HCT116 (cell line): ENCODE data around the gene FYCO1. TPM values are rescaled to one million over a fixed set of nuclear protein-coding genes. Genes with fewer than 3 reads are reported as not detected.

Experiments used
- ATAC-seq: fragments of 200-7000 bp; cut with Tn5 transposase; 2 replicates; pipeline ENCODE4 v1.9.1; 2020; ENCODE audit warnings: mild to moderate bottlenecking, moderate library complexity
- BruUV-seq: library from RNA; stranded (reverse); fragments of 400-500 nt; replicated peaks from 2 replicates; lab custom pipeline; 2021; lab: Mats Ljungman, UMichigan
- CTCF ChIA-PET: fragments of 300-600 bp; sonication (Branson Sonifier 250); formaldehyde crosslinking; loops from one replicate; lab custom pipeline; 2021; ENCODE audit warnings: antibody characterized with exemption; lab: Charles Lee
- POLR2A ChIA-PET: fragments of 300-600, 350-600 bp; sonication (Branson Sonifier 250); formaldehyde crosslinking; loops from one replicate; lab custom pipeline; 2021; ENCODE audit warnings: antibody characterized with exemption; lab: Charles Lee
- RAD21 ChIA-PET, 2 experiments: fragments of 300-600 bp; sonication (Branson Sonifier 250); formaldehyde crosslinking; loops; one replicate each; lab custom pipeline; 2023; ENCODE audit warnings: low total read pairs in 2 of 2; ENCODE audit not compliant: uncharacterized antibody in 2 of 2, unreplicated experiment in 2 of 2, low non-redundant PET in 1 of 2; lab: Charles Lee
- DNase-seq: peaks from one replicate; pipeline ENCODE4 v3.0.0-alpha.2; 2010; ENCODE audit warnings: low read depth, low spot score
- H2AFZ ChIP-seq: fragments of 200-600 bp; shearing (Covaris generic), sonication (generic); 2 replicates; pipeline ENCODE4 v1.6.1; 2017; ENCODE audit warnings: low read depth, mixed run types, mixed read lengths, antibody characterized with exemption, low read length; ENCODE audit not compliant: poor library complexity, severe bottlenecking
- H3K27ac ChIP-seq: 2 replicates; pipeline ENCODE4 v1.5.1; 2012; ENCODE audit warnings: low read depth, low read length
- H3K27me3 ChIP-seq: fragments of 200-600 bp; sonication (generic); 2 replicates; pipeline ENCODE4 v1.6.1; 2016; ENCODE audit warnings: mixed run types, low read length, mixed read lengths; ENCODE audit not compliant: insufficient read depth
- H3K36me3 ChIP-seq, 2 experiments: fragments of 200-500 bp in 1 of 2; fragments of 200-600 bp in 1 of 2; sonication (Bioruptor generic) in 1 of 2; sonication (generic) in 1 of 2; 2 replicates each; pipeline versions ENCODE4 v1.5.1 to v1.6.1; 2014 to 2016; ENCODE audit warnings: low read length in 2 of 2, inconsistent platforms in 1 of 2, mixed read lengths in 1 of 2, mixed run types in 1 of 2; ENCODE audit not compliant: insufficient read depth in 2 of 2, control insufficient read depth in 1 of 2
- H3K4me1 ChIP-seq, 2 experiments: fragments of 200-600 bp in 1 of 2; sonication (generic) in 1 of 2; 2 replicates each; pipeline versions ENCODE4 v1.5.1 to v1.6.1; 2012 to 2017; ENCODE audit warnings: low read length in 2 of 2, inconsistent platforms in 1 of 2, mild to moderate bottlenecking in 1 of 2, mixed read lengths in 1 of 2, mixed run types in 1 of 2, moderate library complexity in 1 of 2; ENCODE audit not compliant: insufficient read depth in 2 of 2, control insufficient read depth in 1 of 2
- H3K4me2 ChIP-seq: fragments of 200-600 bp; sonication (generic); 2 replicates; pipeline ENCODE4 v1.6.1; 2017; ENCODE audit warnings: mixed run types, low read length, mixed read lengths
- H3K4me3 ChIP-seq, 2 experiments: fragments of 200-600 bp in 1 of 2; sonication (generic) in 1 of 2; replicated peaks in 1 of 2; 2 replicates each; pipeline ENCODE4 v1.5.1; 2011 to 2016; ENCODE audit warnings: low read length in 2 of 2, control low read depth in 1 of 2, low read depth in 1 of 2, mild to moderate bottlenecking in 1 of 2, mixed read lengths in 1 of 2, mixed run types in 1 of 2
- H3K79me2 ChIP-seq: fragments of 200-600 bp; sonication (generic); 2 replicates; pipeline ENCODE4 v1.6.1; 2017; ENCODE audit warnings: mild to moderate bottlenecking, mixed run types, low read length, moderate library complexity, mixed read lengths; ENCODE audit not compliant: insufficient read depth
- H3K9ac ChIP-seq: fragments of 200-600 bp; sonication (generic); 2 replicates; pipeline ENCODE4 v1.6.1; 2016; ENCODE audit warnings: low read length, mixed read lengths
- H3K9me2 ChIP-seq: fragments of 200-600 bp; sonication (generic), shearing (Covaris generic); 2 replicates; pipeline ENCODE4 v1.6.1; 2017; ENCODE audit warnings: mixed run types, mild to moderate bottlenecking, moderate library complexity; ENCODE audit not compliant: insufficient read depth
- H3K9me3 ChIP-seq, 2 experiments: fragments of 200-500 bp in 1 of 2; fragments of 200-600 bp in 1 of 2; sonication (Bioruptor generic) in 1 of 2; sonication (generic) in 1 of 2; 2 replicates each; pipeline ENCODE4 v1.6.1; 2014 to 2017; ENCODE audit warnings: low read length in 2 of 2, mixed read lengths in 2 of 2, inconsistent platforms in 1 of 2, low read depth in 1 of 2, mild to moderate bottlenecking in 1 of 2, mixed run types in 1 of 2, moderate library complexity in 1 of 2; ENCODE audit not compliant: control insufficient read depth in 1 of 2, insufficient read depth in 1 of 2
- H4K20me1 ChIP-seq: fragments of 200-600 bp; sonication (generic), shearing (Covaris generic); 2 replicates; pipeline ENCODE4 v1.6.1; 2017; ENCODE audit warnings: mixed run types, mild to moderate bottlenecking, moderate library complexity; ENCODE audit not compliant: insufficient read depth
- CBX3 ChIP-seq: IDR thresholded peaks from 2 replicates; pipeline ENCODE4 v1.6.1; 2012; ENCODE audit warnings: low read depth
- EGR1 ChIP-seq: IDR thresholded peaks from 2 replicates; pipeline ENCODE4 v1.6.1; 2012; ENCODE audit warnings: low read depth
- ELF1 ChIP-seq: IDR thresholded peaks from 2 replicates; pipeline ENCODE4 v1.6.1; 2012; ENCODE audit warnings: low read depth, borderline replicate concordance
- EZH2phosphoT487 ChIP-seq: fragments of 200-600 bp; IDR thresholded peaks from 2 replicates; pipeline ENCODE4 v1.6.1; 2018; ENCODE audit warnings: antibody characterized with exemption, borderline replicate concordance
- FOSL1 ChIP-seq: IDR thresholded peaks from 2 replicates; pipeline ENCODE4 v1.6.1; 2012; ENCODE audit warnings: low read depth
- POLR2AphosphoS5 ChIP-seq: IDR thresholded peaks from 2 replicates; pipeline ENCODE4 v1.6.1; 2011; ENCODE audit warnings: mild to moderate bottlenecking, low read depth, low read length, moderate library complexity
- RAD21 ChIP-seq: IDR thresholded peaks from 2 replicates; pipeline ENCODE4 v1.6.1; 2012; ENCODE audit warnings: low read depth, mild to moderate bottlenecking
- REST ChIP-seq: IDR thresholded peaks from 2 replicates; pipeline ENCODE4 v1.6.1; 2012; ENCODE audit warnings: low read depth
- SIN3A ChIP-seq: IDR thresholded peaks from 2 replicates; pipeline ENCODE4 v1.6.1; 2012; ENCODE audit warnings: low read depth
- SRF ChIP-seq: IDR thresholded peaks from 2 replicates; pipeline ENCODE4 v1.6.1; 2012; ENCODE audit warnings: low read depth
- TCF7L2 ChIP-seq: IDR thresholded peaks from 2 replicates; pipeline ENCODE4 v1.7.0; 2011; ENCODE audit warnings: borderline replicate concordance, inconsistent platforms; ENCODE audit not compliant: insufficient read depth, insufficient read length; ENCODE audit errors: extremely low read depth
- YY1 ChIP-seq: IDR thresholded peaks from 2 replicates; pipeline ENCODE4 v1.6.1; 2011; ENCODE audit warnings: low read length, low read depth, moderate library complexity, mild to moderate bottlenecking; ENCODE audit not compliant: insufficient replicate concordance; ENCODE audit errors: extremely low read depth
- ZNF274 ChIP-seq: fragments of 200-500 bp; sonication (Bioruptor generic); IDR thresholded peaks from 2 replicates; pipeline ENCODE4 v1.6.1; 2014; ENCODE audit warnings: mild to moderate bottlenecking, low read depth, low read length, inconsistent platforms
- intact Hi-C: fragments of 100-400 bp; cut with micrococcal nuclease; formaldehyde crosslinking; loops from 2 replicates; pipeline ENCODE4 v1.10.0; 2022
- total RNA-seq: library from RNA; stranded (reverse); gene quantifications from one replicate; pipeline ENCODE4 v1.2.1, GENCODE V29; 2021; ENCODE audit not compliant: unreplicated experiment
- TF ChIP-seq, protein P1 (sequence below): IDR thresholded peaks from 2 replicates; pipeline ENCODE4 v1.6.1; 2012
- TF ChIP-seq, protein P2 (sequence below), 3 experiments: fragments of 200-600 bp in 1 of 3; sonication (generic) in 1 of 3; IDR thresholded peaks in 2 of 3; conservative IDR thresholded peaks in 1 of 3; 2 replicates each; pipeline ENCODE4 v1.5.1; 2012 to 2017; ENCODE audit warnings: low read depth in 2 of 3, low read length in 2 of 3, antibody characterized with exemption in 1 of 3, borderline replicate concordance in 1 of 3, control low read depth in 1 of 3, mild to moderate bottlenecking in 1 of 3, mixed read lengths in 1 of 3, mixed run types in 1 of 3, moderate library complexity in 1 of 3; ENCODE audit not compliant: insufficient read depth in 1 of 3

The FYCO1 gene
- total RNA-seq, 1 experiment from 2014 or later, result 15.8 TPM

DNA sequence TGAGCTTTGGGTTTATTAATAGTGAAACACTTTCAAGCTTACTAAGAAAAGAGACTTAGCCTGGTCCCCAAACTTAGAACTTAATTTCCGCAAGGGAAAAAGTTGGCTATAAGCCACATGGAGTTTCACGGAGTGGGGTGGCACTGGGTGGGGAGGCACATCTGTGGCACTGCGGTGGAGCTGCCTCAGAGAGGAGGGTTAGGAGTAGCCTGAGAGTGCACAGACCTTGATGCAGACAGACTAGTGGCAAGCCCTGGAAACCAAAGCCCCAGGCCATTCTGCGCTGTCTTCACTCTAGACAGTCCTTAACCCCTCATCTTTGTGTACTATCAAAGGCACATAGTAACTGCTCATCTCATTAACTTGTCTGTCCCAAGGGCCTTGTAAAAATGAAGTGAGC is 30.4 kb downstream of the FYCO1 start:
- TF ChIP-seq, protein P1, sequence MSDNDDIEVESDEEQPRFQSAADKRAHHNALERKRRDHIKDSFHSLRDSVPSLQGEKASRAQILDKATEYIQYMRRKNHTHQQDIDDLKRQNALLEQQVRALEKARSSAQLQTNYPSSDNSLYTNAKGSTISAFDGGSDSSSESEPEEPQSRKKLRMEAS, result no peak
- TF ChIP-seq ELF1 (no peak), YY1 (no peak), FOSL1 (no peak), EZH2phosphoT487 (no peak), SIN3A (no peak), EGR1 (no peak), CBX3 (no peak), TCF7L2 (no peak), RAD21 (no peak), REST (no peak), POLR2AphosphoS5 (no peak), SRF (no peak), ZNF274 (no peak)
- TF ChIP-seq, protein P2, sequence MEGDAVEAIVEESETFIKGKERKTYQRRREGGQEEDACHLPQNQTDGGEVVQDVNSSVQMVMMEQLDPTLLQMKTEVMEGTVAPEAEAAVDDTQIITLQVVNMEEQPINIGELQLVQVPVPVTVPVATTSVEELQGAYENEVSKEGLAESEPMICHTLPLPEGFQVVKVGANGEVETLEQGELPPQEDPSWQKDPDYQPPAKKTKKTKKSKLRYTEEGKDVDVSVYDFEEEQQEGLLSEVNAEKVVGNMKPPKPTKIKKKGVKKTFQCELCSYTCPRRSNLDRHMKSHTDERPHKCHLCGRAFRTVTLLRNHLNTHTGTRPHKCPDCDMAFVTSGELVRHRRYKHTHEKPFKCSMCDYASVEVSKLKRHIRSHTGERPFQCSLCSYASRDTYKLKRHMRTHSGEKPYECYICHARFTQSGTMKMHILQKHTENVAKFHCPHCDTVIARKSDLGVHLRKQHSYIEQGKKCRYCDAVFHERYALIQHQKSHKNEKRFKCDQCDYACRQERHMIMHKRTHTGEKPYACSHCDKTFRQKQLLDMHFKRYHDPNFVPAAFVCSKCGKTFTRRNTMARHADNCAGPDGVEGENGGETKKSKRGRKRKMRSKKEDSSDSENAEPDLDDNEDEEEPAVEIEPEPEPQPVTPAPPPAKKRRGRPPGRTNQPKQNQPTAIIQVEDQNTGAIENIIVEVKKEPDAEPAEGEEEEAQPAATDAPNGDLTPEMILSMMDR (IDR thresholded peaks at IDR 0.05 in 2 of 3, conservative IDR thresholded peaks at IDR 0.05 in 1 of 3; ENCODE audit: borderline replicate concordance in 1 of 3, insufficient read depth in 1 of 3, low read depth in 2 of 3, low read length in 2 of 3), result no peak
- Histone ChIP-seq H3K27me3 (no peaks in the 10 kb centered on the region), H3K9ac (no peak overlapping the region), H3K79me2 (no peaks in the 10 kb centered on the region), H3K4me2 (no peak overlapping the region), H3K9me3 (no peaks in the 10 kb centered on the region), H3K4me1 (no peaks in the 10 kb centered on the region), H3K27ac (no peak overlapping the region), H4K20me1 (no peaks in the 10 kb centered on the region), H3K4me3 (no peak overlapping the region), H2AFZ (no peak overlapping the region), H3K36me3 (peaks cover 14 to 26% of the 10 kb centered on the region in 2 experiments), H3K9me2 (no peaks in the 10 kb centered on the region)
- BruUV-seq, result no TSS peak
- intact Hi-C loops, result no loop called here
- ATAC-seq (no peak), DNase-seq (no peak)
- POLR2A ChIA-PET, result no interaction called here
- RAD21 ChIA-PET, result no interaction called here
- CTCF ChIA-PET, result no interaction called here
